GM18502 (cell line): Measurements from ENCODE around the gene FILIP1L.

Source experiments
- ATAC-seq: cut with Tn5 transposase; IDR thresholded peaks from one replicate; pipeline ENCODE4 v1.9.1; 2021; ENCODE audit warnings: mild to moderate bottlenecking; ENCODE audit not compliant: unreplicated experiment, poor library complexity

FILIP1L gene

GRCh38 chr3:99907959-99908544, 206.2 kb downstream of the FILIP1L start:
- ATAC-seq, result no peak

- ATAC-seq, result no peak
Measured at GRCh38 chr3:99903869-99904268, 210.4 kb downstream of the FILIP1L start.

- ATAC-seq, result no peak
Measured at GRCh38 chr3:99902091-99902490, 212.2 kb downstream of the FILIP1L start.

GRCh38 chr3:99901200-99901926, 212.9 kb downstream of the FILIP1L start:
- ATAC-seq, result no peak

GRCh38 chr3:99900248-99900647, 214.1 kb downstream of the FILIP1L start:
- no peak for ATAC-seq

GRCh38 chr3:99899603-99900002, 214.7 kb downstream of the FILIP1L start:
- no peak for ATAC-seq

- ATAC-seq, result no peak
Measured at GRCh38 chr3:99896482-99896881, 217.8 kb downstream of the FILIP1L start.

- no peak for ATAC-seq
Measured at GRCh38 chr3:99895703-99896441, 218.4 kb downstream of the FILIP1L start.

- no peak for ATAC-seq
Measured at GRCh38 chr3:99895131-99895696, 219.1 kb downstream of the FILIP1L start.

GRCh38 chr3:99892332-99892731, 222.0 kb downstream of the FILIP1L start:
- ATAC-seq, result no peak

GRCh38 chr3:99891610-99892285, 222.6 kb downstream of the FILIP1L start:
- no peak for ATAC-seq

- ATAC-seq, result no peak
Measured at GRCh38 chr3:99885851-99886250, 228.4 kb downstream of the FILIP1L start.

GRCh38 chr3:99885085-99885484, 229.2 kb downstream of the FILIP1L start:
- no peak for ATAC-seq

GRCh38 chr3:99884484-99884883, 229.8 kb downstream of the FILIP1L start:
- no peak for ATAC-seq

- no peak for ATAC-seq
Measured at GRCh38 chr3:99883693-99884092, 230.6 kb downstream of the FILIP1L start.

GRCh38 chr3:99883138-99883461, 231.2 kb downstream of the FILIP1L start:
- no peak for ATAC-seq

GRCh38 chr3:99882436-99883137, 231.7 kb downstream of the FILIP1L start:
- no peak for ATAC-seq

- ATAC-seq, result no peak
Measured at GRCh38 chr3:99881121-99881524, 233.2 kb downstream of the FILIP1L start.

GRCh38 chr3:99879275-99879674, 235.0 kb downstream of the FILIP1L start:
- no peak for ATAC-seq

GRCh38 chr3:99878005-99878404, 236.3 kb downstream of the FILIP1L start:
- peak; percentile 53 for ATAC-seq
